Parathyroid adenoma (tissue), 2 donors: ENCODE measurements around the gene GNA12.

ENCODE experiments used
- H2AFZ ChIP-seq: fragments of 300-600 bp; sonication (generic); one replicate; pipeline ENCODE4 v1.7.0; 2017; ENCODE audit warnings: antibody characterized with exemption, mild to moderate bottlenecking
- H3K27ac ChIP-seq: fragments of 300-600 bp; sonication (generic); one replicate; pipeline ENCODE4 v1.7.0; 2017
- H3K27me3 ChIP-seq: fragments of 300-600 bp; sonication (generic); one replicate; pipeline ENCODE4 v1.7.0; 2017; ENCODE audit warnings: low read length; ENCODE audit not compliant: control insufficient read depth, insufficient read depth
- H3K36me3 ChIP-seq: fragments of 300-600 bp; sonication (generic); one replicate; pipeline ENCODE4 v1.7.0; 2017; ENCODE audit warnings: low read length; ENCODE audit not compliant: control insufficient read depth, insufficient read depth
- H3K4me1 ChIP-seq: fragments of 300-600 bp; sonication (generic); one replicate; pipeline ENCODE4 v1.7.0; 2017; ENCODE audit warnings: control low read depth
- H3K4me2 ChIP-seq: fragments of 300-600 bp; sonication (generic); one replicate; pipeline ENCODE4 v1.7.0; 2017; ENCODE audit warnings: low read length
- H3K4me3 ChIP-seq: fragments of 300-600 bp; sonication (generic); one replicate; pipeline ENCODE4 v1.7.0; 2017; ENCODE audit warnings: low read depth, low read length
- H3K79me2 ChIP-seq: fragments of 300-600 bp; sonication (generic); one replicate; pipeline ENCODE4 v1.7.0; 2017; ENCODE audit warnings: control low read depth
- H3K9ac ChIP-seq: fragments of 300-600 bp; sonication (generic); one replicate; pipeline ENCODE4 v1.7.0; 2017; ENCODE audit warnings: mild to moderate bottlenecking
- H3K9me3 ChIP-seq: fragments of 300-600 bp; sonication (generic); one replicate; pipeline ENCODE4 v1.7.0; 2017; ENCODE audit warnings: low read length; ENCODE audit not compliant: control insufficient read depth
- CTCF ChIP-seq: fragments of 300-600 bp; sonication (generic); IDR thresholded peaks from one replicate; pipeline ENCODE4 v1.7.0; 2017; ENCODE audit warnings: antibody characterized with exemption, mild to moderate bottlenecking
- donor health status: primary hyperparathyroidism.

Gene GNA12

GRCh38 chr7:2708547-2709310 is 135.4 kb downstream of the GNA12 start:
- H2AFZ ChIP-seq, result no peak overlapping the region
- H3K9ac ChIP-seq, result no peak overlapping the region
- no peak overlapping the region for H3K4me3 ChIP-seq
- no peaks in the 10 kb centered on the region for H3K36me3 ChIP-seq
- no peaks in the 10 kb centered on the region for H3K27me3 ChIP-seq
- H3K79me2 ChIP-seq, result no peaks in the 10 kb centered on the region
- no peak overlapping the region for H3K27ac ChIP-seq
- no peaks in the 10 kb centered on the region for H3K9me3 ChIP-seq
- no peaks in the 10 kb centered on the region for H3K4me1 ChIP-seq
- TF ChIP-seq CTCF, result no peak
- H3K4me2 ChIP-seq, result no peak overlapping the region

- no peak overlapping the region for H3K27ac ChIP-seq
- no peaks in the 10 kb centered on the region for H3K36me3 ChIP-seq
- TF ChIP-seq CTCF, result no peak
- no peaks in the 10 kb centered on the region for H3K27me3 ChIP-seq
- H3K9ac ChIP-seq, result no peak overlapping the region
- H3K4me2 ChIP-seq, result no peak overlapping the region
- no peaks in the 10 kb centered on the region for H3K4me1 ChIP-seq
- no peak overlapping the region for H2AFZ ChIP-seq
- no peak overlapping the region for H3K4me3 ChIP-seq
- H3K9me3 ChIP-seq, result no peaks in the 10 kb centered on the region
- no peaks in the 10 kb centered on the region for H3K79me2 ChIP-seq
Observed at GRCh38 chr7:2708041-2708440, 136.1 kb downstream of the GNA12 start.

- no peak for TF ChIP-seq CTCF
- Histone ChIP-seq H3K4me2 (no peak overlapping the region), H3K4me1 (no peaks in the 10 kb centered on the region), H3K27ac (no peak overlapping the region), H2AFZ (no peak overlapping the region), H3K27me3 (no peaks in the 10 kb centered on the region), H3K36me3 (no peaks in the 10 kb centered on the region), H3K9ac (no peak overlapping the region), H3K9me3 (no peaks in the 10 kb centered on the region), H3K4me3 (no peak overlapping the region), H3K79me2 (no peaks in the 10 kb centered on the region)
Observed at GRCh38 chr7:2707481-2707880, 136.6 kb downstream of the GNA12 start.

- Histone ChIP-seq H2AFZ (no peak overlapping the region), H3K4me3 (no peak overlapping the region), H3K9ac (no peak overlapping the region), H3K27ac (no peak overlapping the region), H3K79me2 (no peaks in the 10 kb centered on the region), H3K4me2 (no peak overlapping the region), H3K9me3 (no peaks in the 10 kb centered on the region), H3K27me3 (no peaks in the 10 kb centered on the region), H3K36me3 (no peaks in the 10 kb centered on the region), H3K4me1 (no peaks in the 10 kb centered on the region)
- TF ChIP-seq CTCF, result no peak
Observed at GRCh38 chr7:2706685-2707126, 137.4 kb downstream of the GNA12 start.
